Measurements from ENCODE around the gene ALKBH8.

- TF ChIP-seq SIN3A (IDR thresholded peaks at IDR 0.05; ENCODE audit: borderline replicate concordance, insufficient read depth, low read length) = no peak
- no peak for TF ChIP-seq POLR2AphosphoS5 (IDR thresholded peaks at IDR 0.05; ENCODE audit: low read depth, low read length)
Measured at GRCh38 chr11:107566569-107566968, 1.0 kb upstream of the ALKBH8 start.

Data from PFSK-1 (cell line).